ENCODE results near the gene EFHC1. TPM values are rescaled to one million over a fixed set of nuclear protein-coding genes. Genes with fewer than 3 reads are reported as not detected.

EFHC1 gene
- total RNA-seq, 4 donors from 2014 or later: 10.2 to 33.0 (median 20.8) TPM

GRCh38 chr6:52409499-52409898 lies 10.6 kb upstream of the EFHC1 start:
- no peak for DNase-seq (ENCODE audit: low spot score)
- no peak for ATAC-seq (ENCODE audit: low FRiP score)
- no peak for TF ChIP-seq CTCF (IDR thresholded peaks at IDR 0.05)

GRCh38 chr6:52410979-52411378 lies 9.2 kb upstream of the EFHC1 start:
- no peak for TF ChIP-seq CTCF (IDR thresholded peaks at IDR 0.05)
- DNase-seq (ENCODE audit: low spot score): no peak
- no peak for ATAC-seq (ENCODE audit: low FRiP score)

- DNase-seq (ENCODE audit: low spot score) (no peak), ATAC-seq (ENCODE audit: low FRiP score) (no peak)
- no peak for TF ChIP-seq CTCF (IDR thresholded peaks at IDR 0.05)
These were observed 8.2 kb upstream of the EFHC1 start for GRCh38 chr6:52411911-52412310.

- no peak for TF ChIP-seq CTCF (IDR thresholded peaks at IDR 0.05)
- DNase-seq (ENCODE audit: low spot score) (no peak), ATAC-seq (ENCODE audit: low FRiP score) (no peak)
These were observed 4.8 kb upstream of the EFHC1 start for GRCh38 chr6:52415333-52415732.

GRCh38 chr6:52415917-52416628 lies 4.1 kb upstream of the EFHC1 start:
- no peak for TF ChIP-seq CTCF (IDR thresholded peaks at IDR 0.05)
- no peak for DNase-seq (ENCODE audit: low spot score)
- no peak for ATAC-seq (ENCODE audit: low FRiP score)

GRCh38 chr6:52416629-52417151 lies 3.5 kb upstream of the EFHC1 start:
- DNase-seq (ENCODE audit: low spot score): no peak
- TF ChIP-seq CTCF (IDR thresholded peaks at IDR 0.05): peak in 2 of 3 donors; percentile 43 to 56
- peak; percentile 26 for ATAC-seq (ENCODE audit: low FRiP score)

- ATAC-seq (ENCODE audit: low FRiP score): no peak
- TF ChIP-seq CTCF (IDR thresholded peaks at IDR 0.05): no peak
- DNase-seq (ENCODE audit: low spot score): no peak
These were observed 2.4 kb upstream of the EFHC1 start for GRCh38 chr6:52417675-52418111.

Measured in omental fat pad (tissue), 4 donors.